Small intestine (tissue), 7 donors: ENCODE measurements around the gene SYNM. TPM values are rescaled to one million over a fixed set of nuclear protein-coding genes. Genes with fewer than 3 reads are reported as not detected.

ENCODE experiments used
- DNase-seq, 2 donors: peaks; one replicate each; pipeline versions ENCODE4 v3.0.0 to v3.0.0-alpha.2; 2013
- FAIRE-seq: peaks from 2 replicates; lab custom pipeline; 2012; peaks lifted over from hg19 to GRCh38; lab: Jason Lieb, UNC
- H3K27ac ChIP-seq, 3 donors: one replicate each; pipeline ENCODE4 v1.5.1; 2013; ENCODE audit warnings: low read length in 2 of 3, mild to moderate bottlenecking in 2 of 3, control low read depth in 1 of 3, inconsistent platforms in 1 of 3, low read depth in 1 of 3, moderate library complexity in 1 of 3
- H3K27me3 ChIP-seq, 3 donors: one replicate each; pipeline ENCODE4 v1.6.1; 2013; ENCODE audit warnings: low read length in 3 of 3, inconsistent platforms in 1 of 3; ENCODE audit not compliant: control insufficient read depth in 3 of 3, insufficient read depth in 3 of 3
- H3K36me3 ChIP-seq, 3 donors: one replicate each; pipeline ENCODE4 v1.6.1; 2013; ENCODE audit warnings: low read length in 3 of 3, inconsistent platforms in 1 of 3, low read depth in 1 of 3, mild to moderate bottlenecking in 1 of 3, moderate library complexity in 1 of 3; ENCODE audit not compliant: control insufficient read depth in 3 of 3, insufficient read depth in 2 of 3
- H3K4me1 ChIP-seq, 3 donors: one replicate each; pipeline ENCODE4 v1.6.1; 2013; ENCODE audit warnings: low read length in 2 of 3, inconsistent platforms in 1 of 3, low read depth in 1 of 3, mild to moderate bottlenecking in 1 of 3, moderate library complexity in 1 of 3; ENCODE audit not compliant: control insufficient read depth in 3 of 3, insufficient read depth in 2 of 3
- H3K4me3 ChIP-seq, 3 donors: one replicate each; pipeline ENCODE4 v1.5.1; 2013; ENCODE audit warnings: low read length in 3 of 3, control low read depth in 1 of 3, inconsistent platforms in 1 of 3, low read depth in 1 of 3, mild to moderate bottlenecking in 1 of 3, moderate library complexity in 1 of 3
- H3K9me3 ChIP-seq, 2 donors: one replicate each; pipeline ENCODE4 v1.6.1; 2013; ENCODE audit warnings: low read depth in 1 of 2, low read length in 1 of 2; ENCODE audit not compliant: control insufficient read depth in 2 of 2, insufficient read depth in 1 of 2
- WGBS, 3 donors: extraction: QIAGEN DNeasy Blood & Tissue Kit; methylation state at CpG; one replicate each; pipeline ENCODE4 v1.1.7; 2013; 5-methylcytosine and 5-hydroxymethylcytosine counted together
- polyA plus RNA-seq, 4 donors: library from polyadenylated mRNA; stranded (reverse) in 3 of 4; unstranded in 1 of 4; fragments of 200-250 nt in 3 of 4; fragments of 120-200 nt in 1 of 4; gene quantifications; one replicate each; pipeline versions ENCODE4 v1.2.1 to v1.2.3, GENCODE V29; 2013
- donor health status: healthy with polysubstance abuse.
- donor health status: control.
- donor health status: control.
- donor health status: Bipolar disorder and iron deficiency.
- donor health status: healthy.

SYNM gene
- polyA plus RNA-seq, 4 donors = 2.9 to 18.1 (median 3.3) TPM

- H3K4me3 ChIP-seq = no peak overlapping the region
- DNase-seq (no peak), FAIRE-seq (no peak)
- no peaks in the 10 kb centered on the region for H3K4me1 ChIP-seq
- H3K27ac ChIP-seq = no peak overlapping the region
- no peaks in the 10 kb centered on the region for H3K36me3 ChIP-seq
- 78 to 89% (median 82%) methylated on average over 12 of the region's 12 CpGs for WGBS, 3 donors
- H3K27me3 ChIP-seq = peaks cover 0 to 44% (median 3%) of the 10 kb centered on the region in 3 donors
- H3K9me3 ChIP-seq = no peaks in the 10 kb centered on the region
Measured at GRCh38 chr15:99098426-99098825, 6.5 kb upstream of the SYNM start.

GRCh38 chr15:99098991-99099390 is 5.9 kb upstream of the SYNM start:
- 71 to 76% (median 76%) methylated on average over 6 of the region's 6 CpGs for WGBS, 3 donors
- H3K27ac ChIP-seq = no peak overlapping the region
- H3K4me3 ChIP-seq = no peak overlapping the region
- H3K4me1 ChIP-seq = no peaks in the 10 kb centered on the region
- DNase-seq = no peak
- FAIRE-seq = no peak
- H3K27me3 ChIP-seq = peaks cover 0 to 44% (median 3%) of the 10 kb centered on the region in 3 donors
- no peaks in the 10 kb centered on the region for H3K36me3 ChIP-seq
- H3K9me3 ChIP-seq = no peaks in the 10 kb centered on the region

DNA sequence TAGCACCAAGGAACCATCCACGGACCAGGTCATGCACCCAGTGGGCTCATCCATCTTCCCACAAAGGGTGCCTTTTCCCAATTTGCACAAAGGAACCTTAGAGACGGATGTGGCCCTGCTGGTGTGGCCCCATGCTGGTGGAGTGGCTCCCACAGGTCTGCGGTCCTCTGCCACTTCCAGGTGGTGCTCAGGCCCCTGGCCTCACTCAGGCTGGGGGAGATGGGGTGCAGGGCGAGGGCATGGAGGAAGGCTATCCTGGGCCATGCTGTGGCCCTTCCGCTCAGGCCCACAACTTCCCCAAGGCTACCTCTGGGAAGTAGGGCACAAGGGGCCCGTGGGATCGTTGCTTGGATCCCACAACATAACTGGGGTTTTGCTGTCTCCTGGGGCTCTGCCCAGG is 5.2 kb upstream of the SYNM start:
- Histone ChIP-seq H3K27ac (no peak overlapping the region), H3K27me3 (peaks cover 0 to 44% (median 3%) of the 10 kb centered on the region in 3 donors), H3K4me1 (no peaks in the 10 kb centered on the region), H3K9me3 (no peaks in the 10 kb centered on the region), H3K4me3 (no peak overlapping the region), H3K36me3 (no peaks in the 10 kb centered on the region)
- DNase-seq (no peak), FAIRE-seq (no peak)
- 85 to 91% (median 91%) methylated on average over 7 of the region's 7 CpGs for WGBS, 3 donors

- H3K27me3 ChIP-seq = peaks cover 0 to 44% (median 3%) of the 10 kb centered on the region in 3 donors
- H3K9me3 ChIP-seq = no peaks in the 10 kb centered on the region
- FAIRE-seq (no peak), DNase-seq (peak; percentile 68 to 82)
- peak overlapping the region in 1 of 3 donors; percentile 27 for H3K4me3 ChIP-seq
- no peaks in the 10 kb centered on the region for H3K36me3 ChIP-seq
- 3 to 4% (median 3%) methylated on average over 43 to 50 of the region's 50 CpGs for WGBS, 3 donors
- H3K27ac ChIP-seq = no peak overlapping the region
- H3K4me1 ChIP-seq = no peaks in the 10 kb centered on the region
Measured at GRCh38 chr15:99100245-99101173, 4.4 kb upstream of the SYNM start.

- Histone ChIP-seq H3K4me1 (no peaks in the 10 kb centered on the region), H3K4me3 (no peak overlapping the region), H3K27ac (no peak overlapping the region), H3K9me3 (no peaks in the 10 kb centered on the region), H3K27me3 (peaks cover 0 to 48% (median 3%) of the 10 kb centered on the region in 3 donors), H3K36me3 (no peaks in the 10 kb centered on the region)
- 64 to 84% (median 80%) methylated on average over 7 of the region's 7 CpGs for WGBS, 3 donors
- FAIRE-seq (no peak), DNase-seq (no peak)
Measured at GRCh38 chr15:99101501-99101900, 3.4 kb upstream of the SYNM start.

DNA sequence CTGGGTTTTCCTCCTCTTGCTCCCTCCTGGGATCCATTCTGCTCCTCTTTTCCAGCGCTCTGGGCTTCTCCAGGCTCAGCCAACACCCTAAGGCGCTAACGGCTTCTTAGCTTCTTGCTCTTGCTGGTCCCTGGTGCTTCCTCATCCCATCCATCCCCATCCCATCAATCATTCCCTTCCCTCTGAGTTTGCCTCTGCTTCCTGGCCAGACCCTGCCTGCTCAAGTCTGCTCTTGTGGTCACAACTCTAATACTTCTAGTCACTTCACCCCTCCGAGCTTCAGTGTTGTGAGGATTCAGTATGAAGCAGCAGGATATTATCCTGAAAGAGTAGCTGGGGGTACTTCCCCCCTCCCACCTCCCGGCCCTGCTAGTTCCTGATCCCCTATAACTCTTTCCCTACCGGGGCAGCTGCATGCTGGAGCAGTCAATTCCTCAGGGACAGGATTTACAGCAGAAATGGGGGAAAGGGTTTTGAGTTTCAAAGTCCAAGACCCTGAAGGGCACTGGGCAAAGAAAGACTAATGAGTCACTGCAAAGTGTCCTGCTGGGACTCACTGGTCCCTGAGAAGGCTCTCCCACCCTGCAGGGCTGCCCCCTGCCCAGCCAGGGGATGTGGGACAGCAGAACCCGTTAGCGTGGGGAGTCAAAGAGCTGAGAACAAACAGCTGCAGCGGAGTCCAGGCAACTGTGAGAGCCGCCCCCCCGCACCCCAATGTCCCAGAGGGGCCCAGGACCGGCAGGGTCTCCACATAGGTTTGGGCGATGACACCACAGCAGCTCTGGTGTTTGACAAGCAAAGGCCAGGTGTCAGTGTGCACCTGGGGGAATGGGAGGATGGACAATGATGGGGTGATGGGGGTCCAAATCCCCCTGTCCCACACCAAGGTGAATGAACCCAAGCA is 2.3 kb upstream of the SYNM start:
- 72 to 81% (median 75%) methylated on average over 13 of the region's 13 CpGs for WGBS, 3 donors

GRCh38 chr15:99103279-99103678 is 1.6 kb upstream of the SYNM start:
- no peak overlapping the region for H3K27ac ChIP-seq
- FAIRE-seq = no peak
- H3K4me1 ChIP-seq = no peaks in the 10 kb centered on the region
- H3K27me3 ChIP-seq = peaks cover 0 to 53% (median 3%) of the 10 kb centered on the region in 3 donors
- DNase-seq = no peak
- no peak overlapping the region for H3K4me3 ChIP-seq
- H3K36me3 ChIP-seq = no peaks in the 10 kb centered on the region
- WGBS, 3 donors = 76 to 89% (median 88%) methylated on average over 2 of the region's 2 CpGs
- H3K9me3 ChIP-seq = no peaks in the 10 kb centered on the region

More for the DNA sequence above, 2.3 kb upstream of the SYNM start:
- Histone ChIP-seq H3K36me3 (no peaks in the 10 kb centered on the region), H3K4me1 (no peaks in the 10 kb centered on the region), H3K4me3 (no peak overlapping the region), H3K27me3 (peaks cover 0 to 53% (median 3%) of the 10 kb centered on the region in 3 donors), H3K27ac (no peak overlapping the region), H3K9me3 (no peaks in the 10 kb centered on the region)
- FAIRE-seq = no peak
- no peak for DNase-seq
